ENCODE measurements around the gene EFCAB13.
"Not testable (repeated sequence)": the region's sequence is repeated elsewhere in the genome, so short reads cannot be mapped to it uniquely, and the experiment has no call there.

Gene EFCAB13

DNA sequence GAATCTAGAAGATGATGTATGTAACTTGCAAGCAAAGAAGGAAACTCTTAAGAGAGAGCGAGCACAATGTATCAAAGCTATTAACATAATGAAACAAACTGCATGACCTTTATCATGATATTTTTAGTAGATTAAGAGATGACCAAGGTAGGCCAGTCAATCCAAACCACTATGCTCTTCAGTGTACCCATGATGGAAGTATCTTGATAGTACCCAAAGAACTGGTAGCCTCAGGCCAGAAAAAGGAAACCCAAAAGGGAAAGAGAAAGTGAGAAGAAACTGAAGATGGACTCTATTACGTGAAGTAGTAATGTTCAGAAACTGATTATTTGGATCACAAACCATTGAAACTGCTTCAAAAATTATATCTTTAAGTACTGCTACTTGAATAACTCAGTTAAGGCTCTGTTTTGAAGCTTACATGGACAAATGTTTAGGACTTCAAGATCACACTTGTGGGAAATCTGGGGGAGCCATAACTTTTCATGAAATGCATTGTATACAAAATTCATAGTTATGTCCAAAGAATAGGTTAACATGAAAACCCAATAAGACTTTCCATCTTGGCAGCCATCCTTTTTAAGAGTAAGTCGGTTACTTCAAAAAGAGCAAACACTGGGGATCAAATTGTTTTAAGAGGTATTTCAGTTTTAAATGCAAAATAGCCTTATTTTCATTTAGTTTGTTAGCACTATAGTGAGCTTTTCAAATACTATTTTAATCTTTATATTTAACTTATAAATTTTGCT, 102.3 kb downstream of the EFCAB13 start:
- DNase-seq (ENCODE audit: low read depth, low spot score), result not testable (repeated sequence)

GRCh38 chr17:47427985-47428384, 104.2 kb downstream of the EFCAB13 start:
- no peak for DNase-seq (ENCODE audit: low read depth, low spot score)

GRCh38 chr17:47432240-47432639, 108.5 kb downstream of the EFCAB13 start:
- not testable (repeated sequence) for DNase-seq (ENCODE audit: low read depth, low spot score)

- no peak for DNase-seq (ENCODE audit: low read depth, low spot score)
Measured at GRCh38 chr17:47465165-47465564, 141.4 kb downstream of the EFCAB13 start.

- DNase-seq (ENCODE audit: low read depth, low spot score), result not testable (repeated sequence)
Measured at GRCh38 chr17:47466976-47467375, 143.2 kb downstream of the EFCAB13 start.

GRCh38 chr17:47470836-47471235, 147.1 kb downstream of the EFCAB13 start:
- no peak for DNase-seq (ENCODE audit: low read depth, low spot score)

- not testable (repeated sequence) for DNase-seq (ENCODE audit: low read depth, low spot score)
Measured at GRCh38 chr17:47472073-47472472, 148.3 kb downstream of the EFCAB13 start.
